HG03064 (cell line): ENCODE data around the gene RBP3.
"Not testable (repeated sequence)": the region's sequence is repeated elsewhere in the genome, so short reads cannot be mapped to it uniquely, and the experiment has no call there.

Source experiments
- ATAC-seq: cut with Tn5 transposase; IDR thresholded peaks from one replicate; pipeline ENCODE4 v1.9.1; 2021; ENCODE audit warnings: low read depth; ENCODE audit not compliant: unreplicated experiment

RBP3 gene

DNA sequence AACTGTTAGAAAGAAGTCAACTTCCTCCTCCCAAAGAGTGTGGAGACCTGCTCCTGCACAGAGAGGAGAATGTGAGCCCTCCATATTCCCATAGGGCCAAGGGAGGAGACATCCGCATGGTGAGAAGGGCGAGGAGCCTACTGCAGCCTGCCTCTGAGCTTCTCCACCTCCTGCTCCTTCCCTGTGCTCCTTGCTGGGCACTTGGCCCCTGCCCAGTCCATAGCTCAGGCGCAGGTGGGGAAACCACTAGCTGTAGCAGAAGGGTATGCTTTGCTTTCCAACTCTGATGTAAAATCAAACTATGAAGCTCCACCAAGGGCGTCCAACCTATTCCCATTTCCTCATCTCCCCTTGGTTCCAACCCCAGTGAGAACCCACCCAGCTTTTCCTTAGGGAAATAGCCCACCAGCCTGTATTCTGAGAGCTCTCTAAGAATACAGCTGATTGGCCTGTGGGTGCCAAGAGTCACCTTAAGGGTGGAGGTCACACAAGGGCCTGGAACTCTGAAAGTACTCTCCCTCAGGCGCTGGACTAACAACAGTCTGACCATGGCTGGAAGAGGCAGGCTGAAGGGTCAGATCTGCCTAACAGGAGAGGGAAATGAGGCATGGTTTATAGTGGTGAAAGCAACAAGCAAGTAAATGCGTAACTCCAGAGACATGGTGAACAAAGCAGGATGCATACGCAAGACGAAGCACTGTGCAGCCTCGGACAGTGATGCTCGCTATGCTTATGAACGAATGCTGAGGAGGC lies 22.0 kb downstream of the RBP3 start:
- no peak for ATAC-seq

DNA sequence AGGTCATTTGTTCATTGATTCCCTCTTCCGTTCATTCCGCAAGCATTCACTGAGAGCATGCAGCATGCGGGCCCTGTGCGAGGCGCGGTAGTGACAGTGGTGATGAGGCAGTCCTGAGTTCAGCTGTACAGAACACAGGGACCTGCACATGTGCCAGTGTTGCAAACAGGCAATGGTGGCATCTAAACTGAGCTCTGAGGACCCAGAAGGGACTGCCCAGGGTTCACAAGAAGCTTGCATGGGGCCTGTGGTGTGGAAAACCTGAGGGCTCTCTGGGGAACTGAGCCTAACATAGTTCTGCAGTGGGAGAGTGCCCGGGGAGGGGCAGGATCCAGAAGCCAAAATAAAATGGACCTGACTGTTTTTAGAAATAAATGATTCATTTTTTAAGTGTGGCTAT lies 22.7 kb downstream of the RBP3 start:
- ATAC-seq = no peak

DNA sequence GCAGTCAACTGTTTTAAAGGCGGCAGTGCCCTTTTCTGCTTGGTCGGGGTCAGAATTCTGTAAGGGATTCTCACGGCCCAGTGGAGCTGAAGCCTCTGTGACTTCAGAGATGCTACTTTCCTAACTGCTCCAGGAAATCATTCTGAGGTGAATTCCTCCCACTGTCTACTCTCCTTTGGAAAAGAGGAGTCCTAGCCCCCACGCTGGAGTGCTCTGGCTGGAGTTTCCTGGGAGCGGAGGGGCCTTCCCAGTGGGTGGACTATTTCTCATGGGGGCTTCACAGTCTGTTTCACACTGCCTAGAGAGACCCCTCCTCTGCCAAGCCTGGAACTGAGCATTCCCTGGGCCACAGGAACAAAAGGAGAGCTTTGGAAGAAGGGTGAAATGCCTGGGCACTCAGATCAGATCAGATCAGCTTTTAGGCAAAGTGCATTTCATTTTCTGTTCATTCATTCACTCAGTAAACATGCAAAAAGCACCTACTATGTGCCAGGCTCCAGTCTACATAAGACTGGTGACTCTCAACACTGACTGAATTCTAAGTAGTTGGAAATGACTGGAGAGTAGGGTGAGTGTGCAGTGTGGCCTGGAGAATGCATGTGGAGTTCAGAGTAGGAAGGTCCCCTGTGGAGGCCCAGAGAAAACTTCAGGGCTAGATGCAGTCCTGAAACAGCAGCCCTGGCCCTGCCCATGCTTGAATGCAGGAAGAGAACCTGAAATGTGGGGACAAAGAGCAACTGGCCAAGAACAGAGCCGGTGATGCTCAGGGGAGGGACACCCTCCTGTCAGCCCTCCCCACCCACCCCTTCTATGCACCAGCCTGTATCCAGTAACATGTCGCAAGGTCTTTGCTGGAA lies 23.7 kb downstream of the RBP3 start:
- ATAC-seq = no peak

DNA sequence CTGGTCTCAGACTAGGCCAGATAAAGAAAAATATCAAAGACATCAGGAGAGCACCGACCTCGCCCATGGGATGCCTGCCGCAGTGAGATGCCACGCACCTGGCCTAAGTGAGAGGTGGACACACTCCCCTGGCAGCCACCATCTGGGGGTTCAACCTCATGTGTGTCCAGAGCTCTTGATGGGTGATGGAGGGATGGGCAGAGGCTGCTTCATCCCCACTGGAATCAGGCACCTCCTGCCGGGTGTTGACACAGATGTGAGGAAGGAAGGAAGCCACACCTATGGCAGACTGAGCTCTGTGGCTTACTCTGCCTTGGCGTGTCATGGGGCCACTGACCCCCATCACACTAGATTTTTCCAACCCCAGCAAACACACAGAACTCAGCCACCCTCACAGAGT lies 24.6 kb downstream of the RBP3 start:
- ATAC-seq = no peak

DNA sequence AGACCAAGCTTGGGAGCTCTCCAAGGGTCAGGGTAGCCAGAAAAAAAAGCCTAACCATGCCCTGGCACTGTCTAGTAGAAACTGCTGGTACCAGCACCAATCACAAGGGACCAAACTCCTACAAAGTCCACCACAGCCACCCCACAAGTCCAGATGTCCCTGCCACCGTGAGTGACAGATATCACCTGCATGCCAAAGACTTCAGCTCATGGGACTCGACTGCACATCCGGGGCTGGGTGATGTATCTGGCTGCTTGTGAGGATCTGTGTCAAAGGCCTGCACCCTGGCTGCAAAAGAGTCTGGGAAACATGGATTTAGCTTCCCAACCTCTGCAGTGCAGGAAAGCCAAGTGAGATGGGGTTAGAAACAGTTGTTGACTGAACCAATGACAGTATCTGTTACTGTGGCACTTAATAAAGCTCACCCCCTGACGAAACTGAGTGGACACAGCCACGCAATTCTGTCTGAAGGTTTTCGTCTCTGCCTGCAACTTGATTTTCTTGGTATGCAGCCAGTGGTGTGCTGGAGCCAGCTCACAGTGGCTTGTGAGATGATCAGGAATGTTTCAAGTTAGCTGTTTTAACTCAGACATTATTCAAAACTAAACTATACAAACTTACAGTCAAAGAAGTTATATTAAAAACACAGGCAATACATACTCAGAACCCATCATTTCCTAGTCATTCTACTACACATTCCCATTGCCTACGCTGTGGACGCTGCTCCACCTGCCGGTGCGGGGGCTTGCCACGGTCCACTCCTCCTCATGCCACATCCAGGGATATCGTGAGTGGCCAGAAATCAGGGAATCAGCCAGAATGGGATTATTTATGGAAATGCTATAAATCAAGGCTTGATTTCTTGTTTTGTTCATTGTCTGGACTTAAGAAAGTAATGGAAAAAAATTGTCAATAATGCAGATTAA lies 26.7 kb downstream of the RBP3 start:
- ATAC-seq = no peak

DNA sequence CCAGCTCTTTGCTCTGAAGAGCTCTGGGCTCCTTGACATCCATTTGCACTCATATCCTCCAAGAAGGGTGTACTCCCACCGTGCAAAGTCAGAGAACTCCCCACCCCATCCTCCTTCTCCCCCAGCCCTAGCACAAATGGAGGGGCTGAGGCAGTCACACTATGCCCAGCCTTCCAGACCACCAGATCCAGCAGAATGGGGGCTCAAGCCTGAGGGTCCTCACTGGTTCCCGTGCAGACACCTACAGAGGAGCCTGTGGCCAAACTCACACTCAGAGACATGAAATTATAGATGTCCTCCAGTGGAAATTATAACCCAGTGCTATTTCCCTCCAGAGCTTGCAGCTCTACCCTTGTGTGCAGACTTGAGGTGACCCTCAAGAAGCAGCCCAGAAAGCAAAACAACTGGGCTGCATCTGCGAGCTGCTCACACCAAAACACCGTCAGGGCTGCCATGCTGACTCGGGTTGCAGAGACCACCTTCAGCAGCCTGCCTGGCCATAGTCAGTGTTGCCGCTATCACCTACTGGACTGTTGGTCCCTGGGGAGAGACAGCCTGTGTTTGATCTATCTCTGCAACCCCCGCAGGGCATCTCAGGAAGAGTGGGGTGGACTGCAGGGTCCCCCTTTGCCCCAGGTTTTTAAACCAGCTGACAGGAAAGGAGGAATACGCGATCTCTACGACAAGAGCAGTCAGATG lies 28.5 kb downstream of the RBP3 start:
- ATAC-seq = no peak

DNA sequence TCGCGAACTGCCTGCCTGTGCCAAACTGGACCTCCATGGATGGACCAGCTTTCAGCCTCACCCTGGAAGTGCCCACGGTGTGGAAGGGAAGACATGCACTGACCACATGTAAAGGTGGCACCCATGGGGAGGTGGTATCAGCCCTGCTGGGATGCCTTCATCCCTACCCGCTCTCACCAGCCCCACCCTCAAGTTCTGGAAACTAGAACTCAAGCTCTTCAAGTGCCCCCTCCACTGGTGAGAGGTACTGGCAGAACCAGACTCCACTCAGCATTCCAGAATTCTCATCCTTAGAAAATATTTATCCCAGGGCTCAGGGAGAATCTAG lies 30.0 kb downstream of the RBP3 start:
- no peak for ATAC-seq

DNA sequence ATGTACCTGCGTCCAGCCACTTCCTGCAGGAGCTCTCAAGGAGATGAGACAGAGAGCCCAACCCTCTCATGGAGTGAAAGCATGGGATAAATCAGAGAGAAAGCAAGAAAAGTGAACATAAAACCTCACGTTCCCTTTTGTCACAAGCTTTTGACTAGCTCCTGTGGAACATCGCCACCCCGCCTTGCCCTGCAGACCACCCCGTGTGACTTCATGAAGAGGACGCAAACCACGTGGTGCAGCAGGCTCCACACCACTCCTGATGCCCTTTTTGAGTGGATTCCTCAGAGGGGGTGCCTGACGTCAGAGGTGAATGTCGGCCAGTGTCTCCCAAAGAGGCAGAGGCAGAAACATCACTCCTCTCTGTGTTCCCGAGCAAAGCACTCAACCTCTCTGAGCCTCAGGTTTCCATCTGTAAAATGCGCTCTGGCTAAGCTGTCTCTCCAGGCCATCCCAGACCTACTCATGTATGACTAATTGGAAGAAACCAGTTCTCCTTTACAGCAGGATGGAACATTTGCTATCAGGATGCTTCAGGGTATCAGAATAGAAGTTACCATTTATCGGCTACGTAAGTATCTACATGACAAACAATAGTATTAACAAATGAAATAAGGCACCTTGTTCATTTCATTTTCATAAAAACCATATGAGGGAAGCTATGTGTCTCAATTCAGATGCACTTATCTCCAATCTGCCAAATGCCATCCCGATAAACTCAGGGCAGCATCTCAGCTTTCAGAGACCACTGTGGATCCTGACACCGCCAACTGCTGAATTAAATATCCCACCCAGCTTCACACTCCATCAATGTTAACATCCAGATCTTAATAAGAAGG lies 30.7 kb downstream of the RBP3 start:
- ATAC-seq = no peak

DNA sequence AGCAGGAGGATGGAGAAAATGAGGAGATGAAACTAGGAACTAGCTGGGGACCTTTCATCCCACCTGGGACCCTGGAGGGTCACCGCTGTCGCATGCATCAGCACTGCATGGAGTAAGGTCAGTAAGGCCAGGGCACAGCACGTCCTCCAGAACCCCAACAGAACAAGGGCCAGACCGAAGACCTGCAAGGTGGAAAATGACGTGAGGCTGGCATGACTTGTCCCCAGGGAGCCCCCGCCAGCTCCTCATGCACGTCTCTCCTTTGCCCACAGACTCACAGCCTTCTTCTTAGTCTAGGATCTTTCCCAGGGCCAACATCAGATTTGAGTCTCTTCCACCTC lies 31.3 kb downstream of the RBP3 start:
- no peak for ATAC-seq

DNA sequence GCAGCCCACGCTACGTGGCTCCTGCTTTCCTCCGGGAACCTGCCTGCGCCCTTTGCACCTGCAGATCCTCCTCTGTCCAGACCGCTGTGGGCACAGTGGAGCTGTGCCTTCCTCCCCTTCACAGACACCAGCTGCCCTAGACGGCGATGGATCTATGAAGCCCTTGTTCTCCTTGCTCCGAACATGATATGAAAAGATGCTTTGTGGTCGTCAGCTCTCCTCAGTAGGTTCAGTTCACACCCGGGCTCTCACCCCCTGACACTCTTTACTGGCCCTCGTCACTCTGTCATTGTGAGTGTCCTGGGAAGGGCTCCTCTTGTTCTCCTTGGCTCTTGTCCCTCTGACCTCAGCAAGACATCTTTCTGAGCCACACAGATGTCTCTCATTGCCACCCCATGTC lies 31.7 kb downstream of the RBP3 start:
- ATAC-seq = no peak

DNA sequence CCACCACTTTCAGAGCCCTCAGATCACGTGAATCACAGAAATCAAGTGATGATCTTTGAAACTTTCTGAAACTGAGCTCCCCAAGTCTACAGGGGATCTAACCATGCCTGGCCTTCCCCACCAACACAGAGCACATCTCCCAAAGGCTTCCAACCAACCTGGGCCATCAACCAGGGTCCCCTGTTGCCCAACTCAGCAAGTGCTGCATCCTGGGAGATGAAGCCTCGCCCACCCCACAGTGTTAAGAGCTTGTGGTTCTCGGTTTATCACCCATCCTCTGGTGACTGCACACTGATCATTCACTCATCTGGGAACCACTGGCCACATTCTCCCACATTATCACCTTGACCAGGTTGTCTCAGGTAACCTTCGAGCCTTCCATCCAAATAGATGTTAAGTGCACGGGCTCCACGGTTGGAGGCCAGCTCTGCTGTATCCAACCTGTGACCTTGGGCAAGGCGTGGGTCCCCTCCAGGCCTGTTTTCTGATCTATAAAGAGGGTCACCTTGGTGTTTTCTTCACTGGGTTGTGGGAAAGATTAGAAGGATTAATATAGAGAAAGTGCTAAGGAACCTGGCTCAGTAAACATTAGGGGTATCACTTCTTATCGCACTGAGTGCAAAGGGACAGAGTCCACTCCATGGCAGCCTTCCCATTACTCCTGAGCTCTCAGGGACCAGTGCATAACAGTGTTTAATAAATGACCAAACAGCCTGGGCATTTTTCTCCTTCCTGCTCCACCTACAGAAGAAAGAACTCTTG lies 32.4 kb downstream of the RBP3 start:
- no peak for ATAC-seq

DNA sequence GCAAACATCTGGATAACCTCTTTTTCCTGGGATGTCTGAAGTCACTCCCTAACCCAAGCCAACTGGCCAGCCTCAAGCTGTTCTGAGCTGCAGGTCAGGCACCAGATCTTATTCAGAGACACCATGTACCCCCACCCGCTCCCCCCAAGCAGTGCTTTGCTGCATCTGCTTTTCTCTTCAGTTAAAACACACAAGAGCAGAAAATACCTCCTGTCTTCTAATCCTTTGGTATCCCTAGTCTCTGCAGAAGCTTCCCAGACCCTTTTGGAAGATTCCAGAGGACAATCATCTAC lies 32.9 kb downstream of the RBP3 start:
- no peak for ATAC-seq

DNA sequence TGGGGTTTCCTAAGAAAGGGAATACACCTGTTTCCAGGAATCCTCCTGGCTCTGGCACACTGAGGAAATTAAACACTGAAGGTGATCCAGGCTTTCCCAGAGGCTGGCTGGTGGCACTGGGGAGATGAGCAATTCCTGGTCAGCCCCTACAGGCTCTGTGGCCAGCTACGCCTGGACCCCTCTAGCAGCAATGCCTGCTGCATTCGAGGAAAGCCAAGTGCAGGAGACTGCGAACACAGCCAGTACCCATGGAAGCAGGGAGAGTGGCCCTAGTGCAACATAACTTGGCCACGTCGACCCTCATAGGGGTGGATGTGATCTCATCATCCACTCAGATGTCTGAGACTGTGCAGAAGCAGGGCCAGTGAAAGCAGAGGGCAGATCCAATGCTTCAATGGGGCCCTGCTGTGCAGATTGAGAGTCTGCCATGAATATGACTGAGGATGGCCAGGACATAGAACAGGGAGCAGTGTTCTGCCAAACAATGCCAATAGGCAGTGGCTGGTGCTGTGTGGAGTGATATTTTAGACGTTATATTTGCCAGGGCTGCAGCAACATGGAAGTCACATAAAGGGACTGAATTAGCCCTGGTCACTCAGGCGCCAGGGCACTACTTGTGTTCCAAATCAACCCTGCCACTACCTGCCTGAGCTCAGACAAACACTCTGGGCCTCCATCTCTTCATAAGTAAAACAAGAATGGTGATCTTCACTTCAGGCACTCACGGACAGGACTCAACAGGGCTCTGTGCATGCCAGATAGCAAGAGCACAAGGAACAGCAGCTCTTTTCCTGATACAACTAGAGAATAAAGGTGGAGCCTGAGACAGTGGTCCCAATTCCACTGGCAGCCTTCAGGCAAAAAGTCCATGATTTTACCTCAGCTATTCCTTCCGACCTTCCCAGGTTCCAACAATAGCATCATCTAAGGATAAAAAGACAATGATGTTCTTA lies 33.5 kb downstream of the RBP3 start:
- no peak for ATAC-seq

DNA sequence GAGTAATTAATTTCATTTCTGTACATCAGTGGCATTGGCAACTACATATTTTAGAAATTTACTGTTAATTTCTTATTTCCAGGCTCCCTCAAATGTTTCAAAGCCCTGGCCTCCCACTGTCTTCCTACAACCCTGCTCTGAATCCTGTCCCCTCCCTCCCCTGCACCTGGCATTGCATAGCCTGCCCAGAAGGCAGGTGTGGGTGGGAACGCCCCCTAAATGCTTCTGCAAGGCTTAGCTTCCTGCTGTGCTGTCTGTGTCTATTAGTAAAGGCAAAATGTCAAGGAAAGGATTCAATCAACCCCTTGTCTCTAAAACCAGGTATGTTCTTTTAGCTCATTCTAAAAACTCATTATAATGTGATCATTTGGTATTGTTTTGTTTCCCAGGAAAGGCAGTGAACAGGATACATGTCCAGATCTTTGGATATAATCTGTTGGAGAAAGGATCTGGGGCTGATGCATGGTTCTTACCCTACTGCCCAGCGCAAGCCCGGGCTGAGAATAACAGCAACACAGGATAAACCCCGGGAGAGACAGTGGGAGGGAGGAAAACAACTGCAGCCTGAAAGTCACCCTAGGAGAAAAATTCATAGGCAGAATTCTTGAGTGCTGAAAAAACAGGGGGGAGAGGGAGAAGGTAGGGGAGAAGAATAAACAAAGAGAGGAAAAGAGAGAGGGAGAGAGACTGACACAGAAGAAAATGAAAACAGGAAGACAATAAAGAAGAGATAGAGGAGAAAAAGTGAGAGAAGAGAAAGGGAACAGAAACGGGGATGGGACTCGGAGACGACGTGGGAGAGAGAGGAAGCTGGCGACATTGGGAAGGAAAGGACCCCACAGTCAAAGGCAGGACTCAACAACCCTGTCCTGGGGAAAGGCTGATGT lies 35.3 kb downstream of the RBP3 start:
- ATAC-seq = no peak

DNA sequence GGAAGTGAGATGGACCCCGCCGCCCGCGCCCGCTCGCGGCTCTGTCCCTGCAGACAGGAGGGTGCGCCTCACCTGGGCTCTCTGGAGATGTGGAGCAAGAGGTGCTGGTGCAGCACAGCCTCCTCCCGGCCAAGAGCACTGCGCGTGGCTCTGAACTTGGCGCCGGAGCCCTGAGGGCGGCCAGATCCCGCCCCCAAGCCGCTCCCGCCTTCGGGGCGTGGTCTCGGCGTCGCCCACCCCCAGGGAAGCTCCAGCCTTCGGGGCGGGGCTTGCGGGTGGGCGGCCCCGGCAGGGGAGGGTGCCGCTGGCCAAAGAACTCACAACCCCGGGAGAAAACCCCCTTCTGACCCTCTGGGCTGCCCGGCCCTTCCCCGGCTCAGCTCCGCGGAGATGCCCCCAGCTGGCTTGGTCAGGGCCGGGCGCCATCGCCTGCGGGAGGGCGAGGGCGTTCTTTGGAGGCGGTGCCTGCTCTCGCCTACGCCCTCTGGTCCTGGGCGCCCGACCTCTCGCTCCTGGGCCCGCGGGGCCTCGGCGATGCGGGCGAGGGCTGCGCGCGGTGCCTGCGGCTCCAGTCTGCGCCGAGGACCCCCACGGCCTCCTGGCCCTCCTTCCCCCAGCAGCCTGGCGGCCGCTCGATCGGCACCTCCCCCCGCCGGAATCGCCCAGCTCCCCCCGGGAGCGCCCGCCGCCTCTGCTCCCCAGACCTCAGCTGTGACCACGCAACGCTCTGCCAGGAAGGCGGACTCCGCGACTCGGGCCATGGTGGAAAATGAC lies 36.2 kb downstream of the RBP3 start, which contains the start of gene ZNF488:
Gene ZNF488, minus strand, starts transcription at position 146 of the 774 bp plus-strand sequence. CDS start 15,464 bp downstream, outside the sequence.
- peak; percentile 85 for ATAC-seq

DNA sequence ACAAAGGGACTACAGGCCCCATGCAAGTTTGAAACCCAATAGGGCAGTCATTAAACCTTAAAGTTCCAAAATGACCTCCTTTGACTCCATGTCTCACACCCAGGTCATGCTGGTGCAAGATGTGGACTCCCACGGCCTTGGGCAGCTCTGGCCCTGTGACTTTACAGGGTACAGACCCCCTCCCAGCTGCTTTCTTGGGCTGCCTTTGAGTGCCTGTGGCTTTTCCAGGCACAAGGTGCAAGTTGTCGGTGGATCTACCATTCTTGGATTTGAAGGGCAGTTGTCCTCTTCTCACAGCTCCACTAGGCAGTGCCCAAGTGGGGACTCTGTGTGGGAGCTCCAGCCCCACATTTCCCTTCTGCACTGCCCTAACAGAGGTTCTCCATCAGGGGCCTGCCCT lies 37.9 kb downstream of the RBP3 start:
- not testable (repeated sequence) for ATAC-seq
